Adrenal gland (tissue), 5 donors: ENCODE measurements around the gene PDE10A.

Experiments
- POLR2A ChIP-seq, 2 donors: fragments of 450-650 bp; IDR thresholded peaks; one replicate each; pipeline ENCODE4 v1.6.1; 2017; ENCODE audit warnings: antibody characterized with exemption in 2 of 2, mild to moderate bottlenecking in 2 of 2, moderate library complexity in 1 of 2
- TF ChIP-seq, protein P1 (sequence below), 6 experiments: fragments of 450-650 bp in 4 of 6; fragments of 200-600 bp in 2 of 6; sonication (generic) in 1 of 6; IDR thresholded peaks; 1 replicate in 5 of 6; 2 replicates in 1 of 6; pipeline versions ENCODE4 v1.5.1 to v1.8.0; 2016 to 2021; ENCODE audit warnings: antibody characterized with exemption in 6 of 6, mild to moderate bottlenecking in 2 of 6, moderate library complexity in 1 of 6
- donor health status: DM: no; HTN: no; CAD: no.

DNA sequence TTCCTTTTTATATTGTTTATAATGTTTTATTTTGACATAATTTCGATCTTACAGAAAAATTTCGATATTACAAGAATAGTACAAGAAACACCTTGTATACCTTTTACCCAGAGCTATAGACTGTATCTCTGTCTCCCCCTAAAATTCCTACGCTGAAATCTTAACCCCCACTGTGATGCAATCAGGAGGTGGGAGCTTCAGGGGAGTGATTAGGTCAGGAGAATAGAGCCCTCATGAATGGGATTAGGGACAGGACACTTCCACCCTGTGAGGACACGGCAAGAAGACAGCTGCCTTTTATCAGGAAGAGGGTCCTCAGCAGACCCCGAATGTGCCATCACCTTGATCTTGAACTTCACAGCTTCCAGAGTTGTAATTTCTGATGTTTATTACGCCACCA is 204.9 kb downstream of the PDE10A start:
- TF ChIP-seq, protein P1, sequence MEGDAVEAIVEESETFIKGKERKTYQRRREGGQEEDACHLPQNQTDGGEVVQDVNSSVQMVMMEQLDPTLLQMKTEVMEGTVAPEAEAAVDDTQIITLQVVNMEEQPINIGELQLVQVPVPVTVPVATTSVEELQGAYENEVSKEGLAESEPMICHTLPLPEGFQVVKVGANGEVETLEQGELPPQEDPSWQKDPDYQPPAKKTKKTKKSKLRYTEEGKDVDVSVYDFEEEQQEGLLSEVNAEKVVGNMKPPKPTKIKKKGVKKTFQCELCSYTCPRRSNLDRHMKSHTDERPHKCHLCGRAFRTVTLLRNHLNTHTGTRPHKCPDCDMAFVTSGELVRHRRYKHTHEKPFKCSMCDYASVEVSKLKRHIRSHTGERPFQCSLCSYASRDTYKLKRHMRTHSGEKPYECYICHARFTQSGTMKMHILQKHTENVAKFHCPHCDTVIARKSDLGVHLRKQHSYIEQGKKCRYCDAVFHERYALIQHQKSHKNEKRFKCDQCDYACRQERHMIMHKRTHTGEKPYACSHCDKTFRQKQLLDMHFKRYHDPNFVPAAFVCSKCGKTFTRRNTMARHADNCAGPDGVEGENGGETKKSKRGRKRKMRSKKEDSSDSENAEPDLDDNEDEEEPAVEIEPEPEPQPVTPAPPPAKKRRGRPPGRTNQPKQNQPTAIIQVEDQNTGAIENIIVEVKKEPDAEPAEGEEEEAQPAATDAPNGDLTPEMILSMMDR (IDR thresholded peaks at IDR 0.05), result no peak
- TF ChIP-seq POLR2A (IDR thresholded peaks at IDR 0.05), result no peak
